Body of pancreas (tissue), 4 donors: ENCODE measurements around the gene EBI3. TPM values are rescaled to one million over a fixed set of nuclear protein-coding genes. Genes with fewer than 3 reads are reported as not detected.
"Not testable (repeated sequence)": the region's sequence is repeated elsewhere in the genome, so short reads cannot be mapped to it uniquely, and the experiment has no call there.

Experiments
- ATAC-seq: fragments of 150-250 bp; one replicate; pipeline ENCODE4 v1.9.1; 2016
- DNase-seq, 4 donors: peaks; one replicate each; pipeline ENCODE4 v3.0.0-alpha.2; 2019
- H3K27ac ChIP-seq, 4 donors: fragments of 200-600 bp; sonication (generic); 1 replicate in 3 of 4; 2 replicates in 1 of 4; pipeline versions ENCODE4 v1.5.1 to v1.6.1; 2016 to 2019; ENCODE audit warnings: mild to moderate bottlenecking in 1 of 4, mixed read lengths in 1 of 4, moderate library complexity in 1 of 4
- H3K27me3 ChIP-seq, 2 donors: fragments of 200-600 bp; sonication (generic); one replicate each; pipeline ENCODE4 v1.6.0; 2016; ENCODE audit warnings: mild to moderate bottlenecking in 1 of 2
- H3K36me3 ChIP-seq, 2 donors: fragments of 200-600 bp; sonication (generic); replicated peaks in 1 of 2; 2 replicates each; pipeline ENCODE4 v1.5.1; 2016; ENCODE audit warnings: low read depth in 2 of 2; ENCODE audit not compliant: insufficient read depth in 1 of 2
- H3K4me1 ChIP-seq: fragments of 200-600 bp; sonication (generic); one replicate; pipeline ENCODE4 v1.6.0; 2016
- H3K4me3 ChIP-seq, 2 donors: fragments of 200-600 bp; sonication (generic); 1 replicate in 1 of 2; 2 replicates in 1 of 2; pipeline ENCODE4 v1.5.1; 2016 to 2019
- H3K9me3 ChIP-seq, 3 donors: fragments of 200-600 bp; sonication (generic); 1 replicate in 2 of 3; 2 replicates in 1 of 3; pipeline ENCODE4 v1.5.1; 2016
- POLR2A ChIP-seq, 3 donors: fragments of 450-650 bp; IDR thresholded peaks; one replicate each; pipeline ENCODE4 v1.6.1; 2016; ENCODE audit warnings: antibody characterized with exemption in 3 of 3, mild to moderate bottlenecking in 2 of 3
- WGBS, 2 donors: methylation state at CpG; one replicate each; pipeline ENCODE4 v1.1.5; 2017; 5-methylcytosine and 5-hydroxymethylcytosine counted together
- intact Hi-C: fragments of 100-400 bp; cut with DNase I; formaldehyde crosslinking; loops from one replicate; pipeline ENCODE4 v1.15.1; 2023
- total RNA-seq, 2 donors: library from RNA; depleted of rRNA; stranded (reverse); fragments of >200 nt; gene quantifications; one replicate each; pipeline ENCODE4 v1.1.0, GENCODE V29; 2016
- TF ChIP-seq, protein P1 (sequence below), 7 experiments: fragments of 450-650 bp in 4 of 7; fragments of 200-600 bp in 3 of 7; sonication (generic) in 3 of 7; IDR thresholded peaks; one replicate each; pipeline ENCODE4 v1.5.1; 2016 to 2019; ENCODE audit warnings: antibody characterized with exemption in 7 of 7

Gene EBI3
- total RNA-seq, 2 donors from 2014 or later = 0.99 to 27.5 TPM

DNA sequence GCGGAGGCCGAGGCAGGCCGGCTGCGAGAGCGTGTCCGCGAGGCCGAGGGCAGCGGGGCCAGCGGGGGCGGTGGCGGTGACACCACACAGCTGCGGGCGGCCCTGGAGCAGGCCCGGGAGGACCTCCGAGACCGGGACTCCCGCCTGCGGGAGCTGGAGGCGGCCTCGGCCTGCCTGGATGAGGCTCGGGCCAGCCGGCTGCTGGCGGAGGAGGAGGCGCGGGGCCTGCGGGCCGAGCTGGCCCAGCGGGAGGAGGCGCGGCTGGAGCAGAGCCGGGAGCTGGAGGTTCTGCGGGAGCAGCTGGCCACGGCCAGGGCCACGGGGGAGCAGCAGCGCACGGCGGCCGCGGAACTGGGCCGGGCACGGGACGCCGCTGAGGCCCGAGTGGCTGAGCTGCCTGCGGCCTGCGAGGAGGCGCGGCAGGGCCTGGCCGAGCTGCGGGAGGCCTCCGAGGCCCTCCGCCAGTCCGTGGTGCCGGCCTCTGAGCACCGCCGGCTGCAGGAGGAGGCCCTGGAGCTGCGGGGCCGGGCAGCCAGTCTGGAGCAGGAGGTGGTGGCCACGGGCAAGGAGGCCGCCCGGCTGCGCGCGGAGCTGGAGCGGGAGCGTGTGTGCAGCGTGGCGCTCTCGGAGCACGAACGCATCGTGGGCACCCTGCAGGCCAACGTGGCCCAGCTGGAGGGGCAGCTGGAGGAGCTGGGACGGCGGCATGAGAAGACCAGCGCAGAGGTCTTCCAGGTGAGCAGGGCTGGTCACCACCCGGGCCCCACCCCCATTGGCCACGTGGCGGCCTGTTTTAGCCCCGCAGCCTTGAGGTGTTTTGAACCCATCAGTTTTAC is 11.7 kb upstream of the EBI3 start:
- no peak for TF ChIP-seq POLR2A (IDR thresholded peaks at IDR 0.05)
- TF ChIP-seq, protein P1, sequence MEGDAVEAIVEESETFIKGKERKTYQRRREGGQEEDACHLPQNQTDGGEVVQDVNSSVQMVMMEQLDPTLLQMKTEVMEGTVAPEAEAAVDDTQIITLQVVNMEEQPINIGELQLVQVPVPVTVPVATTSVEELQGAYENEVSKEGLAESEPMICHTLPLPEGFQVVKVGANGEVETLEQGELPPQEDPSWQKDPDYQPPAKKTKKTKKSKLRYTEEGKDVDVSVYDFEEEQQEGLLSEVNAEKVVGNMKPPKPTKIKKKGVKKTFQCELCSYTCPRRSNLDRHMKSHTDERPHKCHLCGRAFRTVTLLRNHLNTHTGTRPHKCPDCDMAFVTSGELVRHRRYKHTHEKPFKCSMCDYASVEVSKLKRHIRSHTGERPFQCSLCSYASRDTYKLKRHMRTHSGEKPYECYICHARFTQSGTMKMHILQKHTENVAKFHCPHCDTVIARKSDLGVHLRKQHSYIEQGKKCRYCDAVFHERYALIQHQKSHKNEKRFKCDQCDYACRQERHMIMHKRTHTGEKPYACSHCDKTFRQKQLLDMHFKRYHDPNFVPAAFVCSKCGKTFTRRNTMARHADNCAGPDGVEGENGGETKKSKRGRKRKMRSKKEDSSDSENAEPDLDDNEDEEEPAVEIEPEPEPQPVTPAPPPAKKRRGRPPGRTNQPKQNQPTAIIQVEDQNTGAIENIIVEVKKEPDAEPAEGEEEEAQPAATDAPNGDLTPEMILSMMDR (IDR thresholded peaks at IDR 0.05) = no peak
- no peak overlapping the region for H3K4me3 ChIP-seq
- H3K27me3 ChIP-seq = no peaks in the 10 kb centered on the region
- intact Hi-C loops = no loop called here
- no peaks in the 10 kb centered on the region for H3K9me3 ChIP-seq
- DNase-seq = no peak
- H3K27ac ChIP-seq = no peak overlapping the region
- ATAC-seq = no peak
- no peaks in the 10 kb centered on the region for H3K36me3 ChIP-seq
- no peaks in the 10 kb centered on the region for H3K4me1 ChIP-seq
- 92 to 96% methylated on average over 32 to 36 of the region's 81 CpGs for WGBS, 2 donors

DNA sequence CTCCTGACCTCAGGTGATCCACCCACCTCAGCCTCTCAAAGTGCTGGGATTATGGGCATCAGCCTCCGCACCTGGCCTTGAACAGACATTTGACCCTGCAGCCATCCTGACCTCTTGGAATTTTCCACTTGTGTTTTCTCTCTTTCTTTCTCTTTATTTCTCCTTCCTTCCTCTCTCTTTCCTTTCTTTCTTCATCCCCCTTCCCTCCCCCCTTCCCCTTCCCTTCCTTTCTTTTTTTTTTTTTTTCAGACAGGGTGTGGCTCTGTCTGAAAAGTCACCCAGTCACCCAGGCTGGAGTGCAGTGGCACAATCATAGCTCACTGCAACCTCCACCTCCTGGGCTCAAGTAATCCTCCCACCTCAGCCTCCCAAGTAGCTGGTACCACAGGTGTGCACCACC is 10.8 kb upstream of the EBI3 start:
- intact Hi-C loops, H3K4me1 ChIP-seq, H3K27me3 ChIP-seq, H3K27ac ChIP-seq, DNase-seq, H3K36me3 ChIP-seq, H3K4me3 ChIP-seq, H3K9me3 ChIP-seq, ATAC-seq: not testable (repeated sequence)
- 94 to 100% methylated on average over 1 of the region's 1 CpG for WGBS, 2 donors

DNA sequence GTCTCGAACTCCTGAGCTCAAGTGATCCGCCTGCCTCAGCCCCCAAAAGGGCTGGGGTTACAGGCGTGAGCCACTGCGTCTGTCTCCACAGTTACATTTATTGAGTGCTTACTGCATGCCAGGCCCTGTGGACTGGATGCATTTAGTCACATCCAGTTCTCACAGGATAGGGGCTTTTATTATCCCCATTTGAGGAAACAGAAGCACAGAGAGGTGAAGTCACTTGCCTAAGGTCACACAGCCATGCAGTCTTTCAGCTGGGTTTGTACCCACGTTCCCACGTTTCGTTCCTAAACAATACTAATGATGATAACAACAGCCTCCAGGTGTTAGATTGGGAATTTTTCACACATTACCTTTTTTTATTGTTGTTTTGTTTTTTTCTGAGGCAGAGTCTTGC is 9.1 kb upstream of the EBI3 start:
- Histone ChIP-seq H3K27me3 (no peaks in the 10 kb centered on the region), H3K4me1 (no peaks in the 10 kb centered on the region), H3K9me3 (no peaks in the 10 kb centered on the region), H3K27ac (no peak overlapping the region), H3K4me3 (no peak overlapping the region), H3K36me3 (no peaks in the 10 kb centered on the region)
- DNase-seq (peak in 2 of 4 donors; percentile 45 to 46), ATAC-seq (peak; percentile 60)
- TF ChIP-seq, protein P1 (IDR thresholded peaks at IDR 0.05) = no peak
- TF ChIP-seq POLR2A (IDR thresholded peaks at IDR 0.05) = no peak
- intact Hi-C loops = no loop called here
- 69 to 70% methylated on average over 7 of the region's 7 CpGs for WGBS, 2 donors

DNA sequence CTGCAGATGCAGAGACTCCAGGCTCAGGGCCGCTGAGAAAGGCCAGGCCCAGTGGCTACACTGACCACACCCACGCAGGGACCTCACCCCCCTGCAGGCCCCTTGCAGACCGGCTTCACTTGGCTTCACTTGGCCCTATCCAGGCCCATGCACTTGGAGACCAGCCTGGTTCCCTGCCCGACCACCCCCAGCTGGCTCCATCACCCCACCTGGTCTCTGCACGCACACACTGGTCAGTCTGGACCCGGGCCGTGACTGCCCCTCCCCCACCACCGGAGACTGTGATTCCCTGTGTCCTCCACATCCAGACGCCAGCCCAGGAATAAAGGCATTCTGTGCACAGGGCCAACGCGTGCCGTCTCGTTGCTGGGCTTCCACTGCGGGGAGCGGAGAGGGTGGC is 4.9 kb upstream of the EBI3 start:
- intact Hi-C loops = no loop called here
- Histone ChIP-seq H3K27ac (no peak overlapping the region), H3K4me1 (no peaks in the 10 kb centered on the region), H3K9me3 (no peaks in the 10 kb centered on the region), H3K27me3 (peaks cover 0 to 6% of the 10 kb centered on the region in 2 donors), H3K4me3 (no peak overlapping the region), H3K36me3 (no peaks in the 10 kb centered on the region)
- WGBS, 2 donors = 63 to 71% methylated on average over 11 to 15 of the region's 15 CpGs
- DNase-seq = no peak
- TF ChIP-seq, protein P1 (IDR thresholded peaks at IDR 0.05) = no peak
- no peak for TF ChIP-seq POLR2A (IDR thresholded peaks at IDR 0.05)
- ATAC-seq = no peak

DNA sequence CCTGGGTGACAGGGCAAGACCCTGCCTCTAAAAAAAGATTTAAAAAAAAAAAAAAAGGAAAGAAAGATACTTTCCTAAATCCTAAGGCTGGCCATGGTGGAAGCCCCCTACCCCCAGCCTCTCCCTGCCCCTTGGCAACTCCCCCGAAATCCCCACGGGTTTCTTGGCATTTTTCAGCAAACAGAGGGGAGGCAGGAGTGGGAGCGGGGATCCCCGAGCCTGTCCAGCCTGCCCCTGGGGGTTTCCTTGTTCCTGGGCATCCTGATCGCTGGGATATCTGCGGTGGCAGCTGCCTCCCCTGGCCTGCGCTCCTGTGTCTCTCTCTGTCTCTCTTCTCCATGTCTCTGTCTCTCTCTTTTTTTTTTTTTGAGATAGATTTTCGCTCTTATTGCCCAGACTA is 3.4 kb upstream of the EBI3 start:
- Histone ChIP-seq H3K27ac (no peak overlapping the region), H3K4me1 (no peaks in the 10 kb centered on the region), H3K9me3 (no peaks in the 10 kb centered on the region), H3K27me3 (peaks cover 0 to 6% of the 10 kb centered on the region in 2 donors), H3K4me3 (no peak overlapping the region), H3K36me3 (no peaks in the 10 kb centered on the region)
- intact Hi-C loops = no loop called here
- 66 to 73% methylated on average over 8 of the region's 8 CpGs for WGBS, 2 donors
- DNase-seq (no peak), ATAC-seq (no peak)
- TF ChIP-seq, protein P1 (IDR thresholded peaks at IDR 0.05) = no peak
- TF ChIP-seq POLR2A (IDR thresholded peaks at IDR 0.05) = no peak
